ENCODE measurements around the gene MYMK.

MYMK gene

DNA sequence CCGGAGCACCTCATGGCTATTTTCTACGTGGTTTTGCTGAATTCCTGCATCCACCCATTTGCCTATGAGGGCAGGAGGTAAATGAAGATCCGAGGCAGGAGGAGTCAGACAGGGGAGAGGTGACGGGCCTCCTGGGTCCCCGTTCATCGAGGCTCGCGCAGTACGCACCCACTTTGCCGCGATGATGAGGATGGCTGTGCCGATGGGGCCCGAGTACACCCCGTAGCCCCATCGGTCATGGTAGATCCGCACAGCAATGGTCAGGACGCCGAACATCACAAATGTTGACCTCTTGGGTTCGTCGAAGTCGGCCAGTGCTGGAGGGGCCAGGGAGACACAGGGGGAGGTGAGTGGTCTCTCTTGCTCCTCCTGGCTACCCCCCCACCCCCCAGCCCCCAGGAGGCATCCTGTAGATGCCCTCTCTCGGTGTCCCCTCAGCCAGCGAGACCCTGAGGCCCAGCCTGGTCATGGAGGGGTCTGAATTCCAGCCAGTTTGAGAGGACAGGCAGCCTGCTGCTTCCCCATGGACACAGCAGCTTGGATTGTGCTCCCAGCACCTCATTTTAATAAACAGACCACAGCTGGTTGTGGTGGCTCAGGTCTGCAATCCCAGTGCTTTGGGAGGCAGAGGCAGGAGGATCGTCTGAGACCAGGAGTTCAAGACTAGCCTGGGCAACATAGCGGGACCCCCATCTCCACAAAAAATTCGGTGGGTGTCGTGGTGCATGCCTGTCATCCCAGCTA, 5.9 kb downstream of the MYMK start:
- no peak overlapping the region for H3K4me3 ChIP-seq (ENCODE audit: low read length)
- TF ChIP-seq, protein P1, sequence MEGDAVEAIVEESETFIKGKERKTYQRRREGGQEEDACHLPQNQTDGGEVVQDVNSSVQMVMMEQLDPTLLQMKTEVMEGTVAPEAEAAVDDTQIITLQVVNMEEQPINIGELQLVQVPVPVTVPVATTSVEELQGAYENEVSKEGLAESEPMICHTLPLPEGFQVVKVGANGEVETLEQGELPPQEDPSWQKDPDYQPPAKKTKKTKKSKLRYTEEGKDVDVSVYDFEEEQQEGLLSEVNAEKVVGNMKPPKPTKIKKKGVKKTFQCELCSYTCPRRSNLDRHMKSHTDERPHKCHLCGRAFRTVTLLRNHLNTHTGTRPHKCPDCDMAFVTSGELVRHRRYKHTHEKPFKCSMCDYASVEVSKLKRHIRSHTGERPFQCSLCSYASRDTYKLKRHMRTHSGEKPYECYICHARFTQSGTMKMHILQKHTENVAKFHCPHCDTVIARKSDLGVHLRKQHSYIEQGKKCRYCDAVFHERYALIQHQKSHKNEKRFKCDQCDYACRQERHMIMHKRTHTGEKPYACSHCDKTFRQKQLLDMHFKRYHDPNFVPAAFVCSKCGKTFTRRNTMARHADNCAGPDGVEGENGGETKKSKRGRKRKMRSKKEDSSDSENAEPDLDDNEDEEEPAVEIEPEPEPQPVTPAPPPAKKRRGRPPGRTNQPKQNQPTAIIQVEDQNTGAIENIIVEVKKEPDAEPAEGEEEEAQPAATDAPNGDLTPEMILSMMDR (IDR thresholded peaks at IDR 0.05; ENCODE audit: insufficient read depth, low read depth, low read length, missing control alignments), result no peak
- no peak for DNase-seq (ENCODE audit: low read depth)

DNA sequence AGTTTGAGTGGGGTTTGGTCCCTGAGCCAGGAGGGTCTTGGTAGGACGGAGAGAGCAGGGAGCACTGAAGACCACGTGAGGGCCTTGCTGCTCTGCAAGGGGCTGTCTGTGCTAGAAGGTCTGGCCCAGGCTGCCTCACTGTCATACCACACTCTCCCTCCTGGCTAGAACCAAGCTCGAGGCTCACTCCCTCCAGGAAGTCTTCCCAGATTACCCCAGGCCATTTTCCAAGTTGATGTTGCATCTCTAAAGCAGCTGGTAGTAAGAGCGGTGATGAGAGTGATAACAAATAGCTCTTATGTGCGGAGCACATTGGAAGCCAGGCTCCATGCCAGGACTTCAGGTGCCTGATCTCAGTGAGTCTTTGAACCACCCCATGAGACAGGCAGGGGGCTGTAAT, 6.6 kb downstream of the MYMK start:
- DNase-seq (ENCODE audit: low read depth), result no peak
- TF ChIP-seq, protein P1 (IDR thresholded peaks at IDR 0.05; ENCODE audit: insufficient read depth, low read depth, low read length, missing control alignments), result no peak
- H3K4me3 ChIP-seq (ENCODE audit: low read length), result no peak overlapping the region

DNA sequence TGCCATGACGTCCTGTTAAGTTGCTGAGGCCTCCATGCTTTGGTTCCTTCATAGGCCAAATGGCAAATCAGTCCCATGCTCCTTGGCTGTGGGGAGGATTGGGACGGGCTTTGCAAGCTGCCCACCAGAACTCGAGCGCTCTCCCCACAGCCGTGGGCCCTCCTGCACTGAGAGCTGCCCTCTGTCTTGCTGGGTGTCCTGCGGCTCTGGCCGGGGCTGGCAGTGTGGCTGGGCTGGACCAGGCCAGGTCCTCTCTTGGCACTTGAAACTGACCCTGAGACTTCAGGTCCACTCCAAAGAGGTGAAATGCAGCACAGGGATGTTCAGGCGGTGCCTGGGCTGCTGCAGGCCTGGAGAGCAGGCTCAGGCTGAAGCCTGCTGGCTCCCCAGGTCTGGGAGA, 7.0 kb downstream of the MYMK start:
- H3K4me3 ChIP-seq (ENCODE audit: low read length), result no peak overlapping the region
- DNase-seq (ENCODE audit: low read depth), result no peak
- TF ChIP-seq, protein P1 (IDR thresholded peaks at IDR 0.05; ENCODE audit: insufficient read depth, low read depth, low read length, missing control alignments), result no peak

DNA sequence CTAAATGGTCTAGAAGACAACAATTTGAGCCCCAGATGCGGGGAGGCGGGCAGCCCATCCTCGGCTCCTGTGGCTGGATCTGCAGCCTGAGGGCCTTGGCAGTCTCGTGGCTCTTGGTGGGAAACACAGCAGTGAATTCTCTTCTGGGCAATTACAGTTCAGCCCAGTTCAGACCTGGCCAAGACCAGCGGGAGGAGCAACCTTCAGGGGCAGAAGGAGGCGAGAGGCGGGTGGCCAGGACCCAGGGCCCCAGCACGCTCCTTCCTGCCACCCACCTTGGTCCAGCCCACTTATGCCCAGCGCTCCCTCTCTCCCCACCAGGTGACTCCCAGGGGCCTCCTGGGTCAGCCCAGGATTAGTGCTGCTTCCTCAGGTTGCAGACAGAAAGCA, 7.8 kb downstream of the MYMK start:
- H3K4me3 ChIP-seq (ENCODE audit: low read length), result no peak overlapping the region
- DNase-seq (ENCODE audit: low read depth), result no peak
- TF ChIP-seq, protein P1 (IDR thresholded peaks at IDR 0.05; ENCODE audit: insufficient read depth, low read depth, low read length, missing control alignments), result no peak

DNA sequence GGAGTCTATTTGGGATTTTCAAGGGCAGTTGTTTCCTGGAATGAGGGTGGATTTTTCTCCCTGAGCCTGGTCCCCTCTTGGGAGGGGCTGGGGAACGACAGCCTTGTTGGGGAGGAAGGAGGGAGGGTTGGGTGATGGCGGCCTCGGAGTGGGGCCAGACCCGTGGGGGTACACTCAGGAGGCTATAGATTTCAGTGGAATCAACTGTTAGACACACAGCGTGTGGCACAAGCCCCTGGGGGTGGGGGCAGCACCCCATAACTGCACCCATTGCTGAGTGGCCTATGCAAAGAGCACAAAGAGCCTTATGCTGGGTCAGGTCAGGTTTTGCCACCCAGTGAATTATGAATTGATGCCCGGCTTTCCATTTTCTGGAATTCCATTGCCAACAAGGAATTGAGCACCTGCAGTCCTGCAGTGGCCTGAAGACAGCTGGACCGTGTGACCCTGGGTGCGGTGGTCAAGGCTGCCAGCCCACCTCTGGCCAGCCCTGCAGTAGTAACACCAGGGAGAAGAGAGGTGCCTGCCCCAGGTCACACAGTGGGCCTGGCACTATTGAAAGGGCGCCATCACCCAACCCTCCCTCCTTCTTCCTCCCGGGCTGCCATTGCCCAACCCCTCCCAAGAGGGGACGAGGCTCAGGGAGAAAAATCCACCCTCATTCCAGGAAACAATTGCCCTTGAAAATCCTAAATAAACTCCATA, 8.4 kb downstream of the MYMK start:
- TF ChIP-seq, protein P1 (IDR thresholded peaks at IDR 0.05; ENCODE audit: insufficient read depth, low read depth, low read length, missing control alignments), result no peak
- DNase-seq (ENCODE audit: low read depth), result no peak

DNA sequence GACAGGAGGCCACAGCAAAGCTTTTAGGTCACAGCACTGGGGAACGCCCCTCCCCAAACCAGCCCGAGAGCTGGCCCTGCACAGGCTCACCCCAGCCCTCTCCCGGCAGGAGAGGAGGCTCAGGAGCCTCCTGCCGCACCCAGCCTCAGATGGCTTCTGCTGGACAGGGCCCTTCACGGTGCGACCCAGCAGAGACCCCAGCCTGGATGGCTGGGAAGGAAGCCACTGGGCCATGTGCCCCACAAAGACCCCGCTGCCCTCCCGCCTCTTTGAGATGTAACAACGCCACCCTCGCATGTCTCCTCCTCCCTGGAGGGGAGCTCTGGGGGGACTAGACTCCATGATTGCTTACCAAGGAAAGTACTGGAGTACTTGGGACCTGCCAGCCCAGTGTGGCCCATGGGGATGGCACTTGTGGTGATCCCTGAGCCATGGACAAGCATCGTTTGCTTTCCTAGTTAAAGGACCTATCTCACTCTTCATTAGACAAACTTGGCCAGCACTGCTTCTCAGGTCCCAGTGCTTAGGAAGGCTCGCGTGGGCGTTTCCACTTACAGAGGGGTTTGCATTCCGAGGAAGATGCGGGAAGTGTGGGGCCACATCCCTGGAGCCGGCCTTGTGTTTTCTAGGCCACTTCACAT, 9.0 kb downstream of the MYMK start:
- DNase-seq (ENCODE audit: low read depth), result no peak
- no peak overlapping the region for H3K4me3 ChIP-seq (ENCODE audit: low read length)
- TF ChIP-seq, protein P1 (IDR thresholded peaks at IDR 0.05; ENCODE audit: insufficient read depth, low read depth, low read length, missing control alignments), result no peak

More for the DNA sequence above, 8.4 kb downstream of the MYMK start:
- no peak overlapping the region for H3K4me3 ChIP-seq (ENCODE audit: low read length)
